ENCODE data around the gene DNAH1.

DNA sequence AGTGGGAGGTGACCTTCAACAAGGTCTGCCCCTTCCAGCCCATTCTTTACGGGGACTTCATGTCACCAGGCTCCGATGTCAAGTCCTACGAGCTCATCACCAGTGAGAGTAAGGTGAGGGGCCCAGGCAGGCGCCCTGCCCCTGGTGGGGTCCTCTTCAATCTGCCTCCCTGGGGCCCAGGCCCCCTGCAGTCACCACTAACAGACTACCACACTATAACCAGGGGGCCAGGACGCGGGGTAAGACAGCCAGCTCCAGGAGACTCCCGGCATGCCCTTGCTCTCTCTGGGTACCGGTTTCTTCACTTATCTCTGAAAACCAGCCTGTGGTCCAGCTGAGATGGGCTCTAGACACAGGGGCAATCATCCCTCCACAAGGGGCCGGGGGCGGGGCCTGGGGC, 63.9 kb downstream of the DNAH1 start:
- TF ChIP-seq POLR2AphosphoS5 (IDR thresholded peaks at IDR 0.05; ENCODE audit: low read depth, low read length) (no peak), POLR2A (IDR thresholded peaks at IDR 0.05; ENCODE audit: low read depth, low read length) (no peak), SPI1 (IDR thresholded peaks at IDR 0.05; ENCODE audit: low read depth, low read length) (no peak), TAF1 (IDR thresholded peaks at IDR 0.05; ENCODE audit: low read depth, low read length) (no peak), POU2F2 (IDR thresholded peaks at IDR 0.05; ENCODE audit: low read depth, low read length) (no peak), PAX5 (IDR thresholded peaks at IDR 0.05; ENCODE audit: insufficient read depth, low read length, severe bottlenecking) (no peak)
